SK-N-SH treated with all-trans-retinoic acid at 6 μM for 48 hours (cell line): ENCODE data around the gene ALOX5.
"Not testable (repeated sequence)": the region's sequence is repeated elsewhere in the genome, so short reads cannot be mapped to it uniquely, and the experiment has no call there.

Experiments
- ARNTL ChIP-seq: fragments of 450-650 bp; formaldehyde crosslinking; IDR thresholded peaks from 2 replicates; pipeline ENCODE4 v1.5.0; 2020; ENCODE audit warnings: low read depth, mild to moderate bottlenecking, moderate library complexity, borderline replicate concordance
- BACH2 ChIP-seq: fragments of 250-450 bp; sonication (Bioruptor Pico); IDR thresholded peaks from 2 replicates; pipeline ENCODE4 v1.9.0; 2021; ENCODE audit warnings: mild to moderate bottlenecking, borderline replicate concordance
- CSDC2 ChIP-seq: fragments of 250-450 bp; sonication (Bioruptor Pico); IDR thresholded peaks from 2 replicates; pipeline ENCODE4 v1.5.0; 2020; ENCODE audit warnings: mild to moderate bottlenecking, moderate library complexity
- ISL1 ChIP-seq: fragments of 250-450 bp; sonication (Bioruptor Pico); IDR thresholded peaks from 2 replicates; pipeline ENCODE4 v2.1.2; 2022; ENCODE audit warnings: mild to moderate bottlenecking, moderate library complexity
- RARB ChIP-seq: fragments of 250-450 bp; sonication (Bioruptor Pico); IDR thresholded peaks from 2 replicates; pipeline ENCODE4 v1.8.0; 2021; ENCODE audit warnings: mild to moderate bottlenecking, moderate library complexity
- ZC3H10 ChIP-seq: fragments of 250-450 bp; sonication (Bioruptor Pico); IDR thresholded peaks from 2 replicates; pipeline ENCODE4 v1.5.1; 2021; ENCODE audit warnings: mild to moderate bottlenecking, moderate library complexity
- ZFP3 ChIP-seq: fragments of 250-450 bp; sonication (Bioruptor Pico); IDR thresholded peaks from 2 replicates; pipeline ENCODE4 v1.5.0; 2020; ENCODE audit warnings: mild to moderate bottlenecking, moderate library complexity
- ZNF70 ChIP-seq: fragments of 450-650 bp; formaldehyde crosslinking; IDR thresholded peaks from 2 replicates; pipeline ENCODE4 v1.5.0; 2020; ENCODE audit warnings: mild to moderate bottlenecking, moderate library complexity
- TF ChIP-seq, protein P1 (sequence below): fragments of 250-450 bp; sonication (Bioruptor Pico); IDR thresholded peaks from 2 replicates; pipeline ENCODE4 v1.5.1; 2020; ENCODE audit warnings: low read depth, mild to moderate bottlenecking, moderate library complexity
- TF ChIP-seq, protein P2 (sequence below): fragments of 250-450 bp; sonication (Bioruptor Pico); IDR thresholded peaks from 2 replicates; pipeline ENCODE4 v1.8.0; 2020; ENCODE audit warnings: mild to moderate bottlenecking, moderate library complexity, borderline replicate concordance

DNA sequence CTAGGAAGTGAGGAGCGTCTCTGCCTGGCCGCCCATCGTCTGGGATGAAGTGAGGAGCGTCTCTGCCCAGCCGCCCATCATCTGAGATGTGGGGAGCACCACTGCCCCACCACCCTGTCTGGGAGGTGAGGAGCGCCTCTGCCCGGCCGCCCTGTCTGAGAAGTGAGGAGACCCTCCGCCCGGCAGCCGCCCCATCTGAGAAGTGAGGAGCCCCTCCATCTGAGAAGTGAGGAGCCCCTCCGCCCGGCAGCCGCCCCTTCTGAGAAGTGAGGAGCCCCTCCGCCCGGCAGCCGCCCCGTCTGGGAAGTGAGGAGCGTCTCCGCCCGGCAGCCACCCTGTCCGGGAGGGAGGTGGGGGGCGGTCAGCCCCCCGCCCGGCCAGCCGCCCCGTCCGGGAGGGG is 17.6 kb downstream of the ALOX5 start:
- TF ChIP-seq ZFP3 (CRISPR knock-in tag); RARB (CRISPR knock-in tag); ZNF70 (CRISPR knock-in tag); ZC3H10; ISL1 (CRISPR knock-in tag); ARNTL; BACH2 (CRISPR knock-in tag); CSDC2: not testable (repeated sequence)
- TF ChIP-seq, protein P1, sequence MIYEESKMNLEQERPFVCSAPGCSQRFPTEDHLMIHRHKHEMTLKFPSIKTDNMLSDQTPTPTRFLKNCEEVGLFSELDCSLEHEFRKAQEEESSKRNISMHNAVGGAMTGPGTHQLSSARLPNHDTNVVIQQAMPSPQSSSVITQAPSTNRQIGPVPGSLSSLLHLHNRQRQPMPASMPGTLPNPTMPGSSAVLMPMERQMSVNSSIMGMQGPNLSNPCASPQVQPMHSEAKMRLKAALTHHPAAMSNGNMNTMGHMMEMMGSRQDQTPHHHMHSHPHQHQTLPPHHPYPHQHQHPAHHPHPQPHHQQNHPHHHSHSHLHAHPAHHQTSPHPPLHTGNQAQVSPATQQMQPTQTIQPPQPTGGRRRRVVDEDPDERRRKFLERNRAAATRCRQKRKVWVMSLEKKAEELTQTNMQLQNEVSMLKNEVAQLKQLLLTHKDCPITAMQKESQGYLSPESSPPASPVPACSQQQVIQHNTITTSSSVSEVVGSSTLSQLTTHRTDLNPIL (CRISPR knock-in tag): not testable (repeated sequence)
- TF ChIP-seq, protein P2, sequence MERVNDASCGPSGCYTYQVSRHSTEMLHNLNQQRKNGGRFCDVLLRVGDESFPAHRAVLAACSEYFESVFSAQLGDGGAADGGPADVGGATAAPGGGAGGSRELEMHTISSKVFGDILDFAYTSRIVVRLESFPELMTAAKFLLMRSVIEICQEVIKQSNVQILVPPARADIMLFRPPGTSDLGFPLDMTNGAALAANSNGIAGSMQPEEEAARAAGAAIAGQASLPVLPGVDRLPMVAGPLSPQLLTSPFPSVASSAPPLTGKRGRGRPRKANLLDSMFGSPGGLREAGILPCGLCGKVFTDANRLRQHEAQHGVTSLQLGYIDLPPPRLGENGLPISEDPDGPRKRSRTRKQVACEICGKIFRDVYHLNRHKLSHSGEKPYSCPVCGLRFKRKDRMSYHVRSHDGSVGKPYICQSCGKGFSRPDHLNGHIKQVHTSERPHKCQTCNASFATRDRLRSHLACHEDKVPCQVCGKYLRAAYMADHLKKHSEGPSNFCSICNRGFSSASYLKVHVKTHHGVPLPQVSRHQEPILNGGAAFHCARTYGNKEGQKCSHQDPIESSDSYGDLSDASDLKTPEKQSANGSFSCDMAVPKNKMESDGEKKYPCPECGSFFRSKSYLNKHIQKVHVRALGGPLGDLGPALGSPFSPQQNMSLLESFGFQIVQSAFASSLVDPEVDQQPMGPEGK (CRISPR knock-in tag): not testable (repeated sequence)
